B cell (primary cell): ENCODE measurements around the gene TARS1. TPM values are rescaled to one million over a fixed set of nuclear protein-coding genes. Genes with fewer than 3 reads are reported as not detected.

Source experiments
- ATAC-seq: fragments of 200-7000 bp; cut with Tn5 transposase; one replicate; pipeline ENCODE4 v1.10.0; 2021; ENCODE audit warnings: low read depth, mild to moderate bottlenecking, moderate number of reproducible peaks, moderate library complexity
- CTCF ChIA-PET: fragments of 350-600 bp; sonication (Branson Sonifier 250); formaldehyde crosslinking; loops from one replicate; lab custom pipeline; 2021; ENCODE audit warnings: antibody characterized with exemption, inconsistent platforms; lab: Charles Lee
- POLR2A ChIA-PET: fragments of 350-600 bp; sonication (Branson Sonifier 250); formaldehyde crosslinking; loops from one replicate; lab custom pipeline; 2021; ENCODE audit warnings: antibody characterized with exemption; lab: Charles Lee
- DNase-seq: peaks from one replicate; pipeline ENCODE4 v3.0.0; 2013
- H2AFZ ChIP-seq: 2 replicates; pipeline ENCODE4 v1.6.1; 2012; ENCODE audit warnings: mild to moderate bottlenecking, low read depth, low read length; ENCODE audit not compliant: insufficient read depth, poor library complexity, severe bottlenecking
- H3K27ac ChIP-seq, 2 donors: 1 replicate in 1 of 2; 2 replicates in 1 of 2; pipeline ENCODE4 v1.5.1; 2012 to 2013; ENCODE audit warnings: low read length in 2 of 2, mild to moderate bottlenecking in 2 of 2, moderate library complexity in 1 of 2
- H3K27me3 ChIP-seq, 4 experiments: fragments of 200-600 bp in 1 of 4; sonication (generic) in 1 of 4; replicated peaks in 1 of 4; 1 replicate in 2 of 4; 2 replicates in 2 of 4; pipeline versions ENCODE4 v1.6.1 to v1.7.0; 2013 to 2016; ENCODE audit warnings: low read length in 3 of 4, mild to moderate bottlenecking in 2 of 4, mixed read lengths in 1 of 4, moderate library complexity in 1 of 4; ENCODE audit not compliant: insufficient read depth in 4 of 4, control insufficient read depth in 3 of 4; ENCODE audit errors: control extremely low read depth in 1 of 4
- H3K36me3 ChIP-seq, 2 experiments: replicated peaks in 1 of 2; 1 replicate in 1 of 2; 2 replicates in 1 of 2; pipeline versions ENCODE4 v1.6.1 to v1.7.1; 2013; ENCODE audit warnings: low read length in 1 of 2; ENCODE audit not compliant: insufficient read depth in 2 of 2, control insufficient read depth in 1 of 2; ENCODE audit errors: control extremely low read depth in 1 of 2, extremely low read depth in 1 of 2
- H3K4me1 ChIP-seq, 2 donors: fragments of 200-600 bp in 1 of 2; sonication (generic) in 1 of 2; 1 replicate in 1 of 2; 2 replicates in 1 of 2; pipeline versions ENCODE4 v1.5.1 to v1.6.1; 2013 to 2017; ENCODE audit warnings: low read length in 2 of 2; ENCODE audit not compliant: control insufficient read depth in 2 of 2, insufficient read depth in 2 of 2
- H3K4me2 ChIP-seq: replicated peaks from 2 replicates; pipeline ENCODE3; 2012; ENCODE audit warnings: mild to moderate bottlenecking, low read depth, low read length; ENCODE audit not compliant: poor library complexity, severe bottlenecking
- H3K4me3 ChIP-seq, 5 experiments: fragments of 200-600 bp in 1 of 5; sonication (generic) in 1 of 5; 1 replicate in 3 of 5; 2 replicates in 2 of 5; pipeline versions ENCODE4 v1.5.1 to v1.7.0; 2011 to 2016; ENCODE audit warnings: low read length in 4 of 5, mild to moderate bottlenecking in 4 of 5, low read depth in 2 of 5, control low read depth in 1 of 5, moderate library complexity in 1 of 5; ENCODE audit not compliant: insufficient read depth in 1 of 5; ENCODE audit errors: control extremely low read depth in 1 of 5, extremely low read depth in 1 of 5
- H3K79me2 ChIP-seq: fragments of 200-600 bp; sonication (generic); one replicate; pipeline ENCODE4 v1.6.0; 2016; ENCODE audit warnings: low read length; ENCODE audit not compliant: control insufficient read depth, insufficient read depth
- H3K9ac ChIP-seq: fragments of 200-600 bp; sonication (generic); 2 replicates; pipeline ENCODE4 v1.6.1; 2017; ENCODE audit warnings: mild to moderate bottlenecking, low read length, moderate library complexity
- H3K9me3 ChIP-seq, 3 donors: one replicate each; pipeline versions ENCODE4 v1.6.1 to v1.7.1; 2013; ENCODE audit warnings: low read length in 2 of 3; ENCODE audit not compliant: control insufficient read depth in 2 of 3, insufficient read depth in 1 of 3; ENCODE audit errors: control extremely low read depth in 1 of 3
- H4K20me1 ChIP-seq: 2 replicates; pipeline ENCODE4 v1.6.0; 2012; ENCODE audit warnings: mild to moderate bottlenecking, low read length; ENCODE audit not compliant: insufficient read depth, control insufficient read depth, poor library complexity, severe bottlenecking
- H3K27ac Mint-ChIP-seq: one replicate; pipeline ENCODE4 v1.8.0; 2021; ENCODE audit warnings: mixed read lengths
- H3K27me3 Mint-ChIP-seq: one replicate; pipeline ENCODE4 v1.8.0; 2021; ENCODE audit warnings: mixed read lengths
- H3K4me1 Mint-ChIP-seq: one replicate; pipeline ENCODE4 v1.8.0; 2021; ENCODE audit warnings: mixed read lengths
- H3K4me3 Mint-ChIP-seq: one replicate; pipeline ENCODE4 v1.8.0; 2021; ENCODE audit warnings: mixed read lengths
- H3K9me3 Mint-ChIP-seq: one replicate; pipeline ENCODE4 v1.8.0; 2022; ENCODE audit warnings: mixed read lengths; ENCODE audit not compliant: insufficient read depth
- CTCF ChIP-seq: fragments of 200-600 bp; IDR thresholded peaks from one replicate; pipeline ENCODE4 v1.8.0; 2022; ENCODE audit warnings: antibody characterized with exemption, mild to moderate bottlenecking
- EZH2 ChIP-seq: IDR thresholded peaks from 2 replicates; pipeline ENCODE4 v1.6.1; 2012; ENCODE audit warnings: borderline replicate concordance, low read depth, mild to moderate bottlenecking, moderate library complexity, low read length; ENCODE audit not compliant: insufficient read depth, poor library complexity, severe bottlenecking
- WGBS: methylation state at CpG from one replicate; pipeline ENCODE4 v1.1.5; 2013; ENCODE audit warnings: missing lambda C conversion rate; ENCODE audit not compliant: insufficient coverage; 5-methylcytosine and 5-hydroxymethylcytosine counted together
- intact Hi-C: fragments of 100-400 bp; cut with micrococcal nuclease; formaldehyde crosslinking; loops from one replicate; pipeline ENCODE4 v1.10.0; 2022
- polyA plus RNA-seq: library from polyadenylated mRNA; depleted of rRNA; stranded (reverse); fragments of >200 nt; gene quantifications from 2 replicates; pipeline ENCODE4 v1.2.3, GENCODE V29; 2012
- total RNA-seq, 2 donors: library from RNA; stranded (reverse); fragments of 120-200 nt in 1 of 2; gene quantifications; 1 replicate in 1 of 2; 2 replicates in 1 of 2; pipeline versions ENCODE4 v1.2.3 to v1.2.4, GENCODE V29; 2013 to 2022

TARS1 gene
- total and polyA plus RNA-seq, 2 donors (not counting 1 experiment from before 2014, with no cell fraction given): 11.0 to 66.0 TPM

- peaks cover 9 to 30% of the 10 kb centered on the region in 2 experiments for H3K36me3 ChIP-seq
- H3K4me1 ChIP-seq: no peaks in the 10 kb centered on the region
- Mint-ChIP-seq H3K27ac (no peak overlapping the region), H3K27me3 (no peaks in the 10 kb centered on the region), H3K4me1 (peaks cover 17% of the 10 kb centered on the region), H3K9me3 (no peaks in the 10 kb centered on the region), H3K4me3 (no peak overlapping the region)
- H3K27ac ChIP-seq: no peak overlapping the region
- CTCF ChIA-PET: interaction anchor here (4.1 kb wide), 1 partner anchor 12 kb away, joined by 11 read pairs; no protein-coding TSS in a partner anchor
- peaks cover 6% of the 10 kb centered on the region for H3K79me2 ChIP-seq
- intact Hi-C loops: no loop called here
- H3K4me3 ChIP-seq: no peak overlapping the region
- H2AFZ ChIP-seq: no peak overlapping the region
- H4K20me1 ChIP-seq: peaks cover 6% of the 10 kb centered on the region
- POLR2A ChIA-PET: no interaction called here
- no peak for TF ChIP-seq CTCF
- no peak for TF ChIP-seq EZH2
- H3K27me3 ChIP-seq: no peaks in the 10 kb centered on the region
- WGBS: no CpG with 5 or more reads among the region's 3 CpGs
- no peak overlapping the region for H3K9ac ChIP-seq
- no peak overlapping the region for H3K4me2 ChIP-seq
- H3K9me3 ChIP-seq: no peaks in the 10 kb centered on the region
- ATAC-seq: no peak
- DNase-seq: no peak
Measured at GRCh38 chr5:33448118-33448517, 7.4 kb downstream of the TARS1 start.

- Histone ChIP-seq H3K4me1 (no peaks in the 10 kb centered on the region), H3K4me3 (no peak overlapping the region), H3K27ac (no peak overlapping the region), H3K4me2 (no peak overlapping the region), H2AFZ (no peak overlapping the region), H3K9ac (no peak overlapping the region), H4K20me1 (no peaks in the 10 kb centered on the region), H3K79me2 (no peaks in the 10 kb centered on the region), H3K27me3 (no peaks in the 10 kb centered on the region), H3K9me3 (no peaks in the 10 kb centered on the region), H3K36me3 (peaks cover 27 to 74% of the 10 kb centered on the region in 2 experiments)
- DNase-seq: no peak
- ChIA-PET POLR2A (no interaction called here), CTCF (no interaction called here)
- Mint-ChIP-seq H3K9me3 (no peaks in the 10 kb centered on the region), H3K27me3 (no peaks in the 10 kb centered on the region), H3K4me1 (no peaks in the 10 kb centered on the region), H3K4me3 (no peak overlapping the region), H3K27ac (no peak overlapping the region)
- no peak for TF ChIP-seq CTCF
- no peak for TF ChIP-seq EZH2
- no peak for ATAC-seq
- intact Hi-C loops: no loop called here
- WGBS: 83% methylated on average over 2 of the region's 2 CpGs
Measured at GRCh38 chr5:33457126-33457525, 16.4 kb downstream of the TARS1 start.
